Ovary (tissue), 3 donors: ENCODE data around the gene FITM2.

Source experiments
- EP300 ChIP-seq: sonication (generic); formaldehyde crosslinking; IDR thresholded peaks from one replicate; pipeline ENCODE4 v1.6.1; 2017; ENCODE audit warnings: antibody characterized with exemption
- TF ChIP-seq, protein P1 (sequence below), 3 donors: fragments of 450-650 bp in 2 of 3; fragments of 200-600 bp in 1 of 3; IDR thresholded peaks; one replicate each; pipeline versions ENCODE4 v1.5.1 to v1.8.0; 2016 to 2022; ENCODE audit warnings: antibody characterized with exemption in 3 of 3, mild to moderate bottlenecking in 1 of 3
- donor health status: DM: no; HTN: no; CAD: no.

DNA sequence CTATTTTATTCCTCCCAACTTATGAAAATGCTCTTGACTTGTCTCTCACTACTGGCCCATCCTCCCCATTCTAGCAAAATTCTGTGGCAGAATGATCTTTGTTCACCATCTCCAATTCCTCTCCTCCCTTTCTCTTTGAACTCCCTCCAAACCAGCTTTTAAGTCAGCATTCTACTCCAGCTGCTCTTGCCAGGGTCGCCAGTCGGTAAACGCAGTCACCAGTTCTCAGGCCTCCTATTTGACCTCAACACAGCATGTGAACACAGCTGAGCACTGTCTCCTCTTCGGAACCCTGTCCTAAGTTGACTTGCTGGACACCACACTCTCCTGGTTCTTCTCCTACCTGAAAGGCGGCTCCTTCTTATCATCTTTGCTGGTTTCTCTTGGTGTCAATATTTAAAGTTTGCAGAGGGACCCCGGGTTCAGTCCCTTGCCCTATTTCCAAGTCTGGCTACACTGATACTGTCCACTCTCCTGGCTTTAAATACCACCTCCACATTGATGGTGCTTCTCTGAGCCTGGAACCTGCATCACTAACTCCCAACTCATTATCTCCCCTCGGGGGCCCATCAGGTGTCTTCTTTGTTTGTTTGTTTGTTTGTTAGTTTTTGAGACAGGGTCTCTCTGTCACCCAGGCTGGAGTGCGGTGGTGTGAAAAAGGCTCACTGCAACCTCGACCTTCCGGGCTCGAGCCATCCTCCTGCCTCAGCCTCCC is 36.5 kb downstream of the FITM2 start:
- TF ChIP-seq, protein P1, sequence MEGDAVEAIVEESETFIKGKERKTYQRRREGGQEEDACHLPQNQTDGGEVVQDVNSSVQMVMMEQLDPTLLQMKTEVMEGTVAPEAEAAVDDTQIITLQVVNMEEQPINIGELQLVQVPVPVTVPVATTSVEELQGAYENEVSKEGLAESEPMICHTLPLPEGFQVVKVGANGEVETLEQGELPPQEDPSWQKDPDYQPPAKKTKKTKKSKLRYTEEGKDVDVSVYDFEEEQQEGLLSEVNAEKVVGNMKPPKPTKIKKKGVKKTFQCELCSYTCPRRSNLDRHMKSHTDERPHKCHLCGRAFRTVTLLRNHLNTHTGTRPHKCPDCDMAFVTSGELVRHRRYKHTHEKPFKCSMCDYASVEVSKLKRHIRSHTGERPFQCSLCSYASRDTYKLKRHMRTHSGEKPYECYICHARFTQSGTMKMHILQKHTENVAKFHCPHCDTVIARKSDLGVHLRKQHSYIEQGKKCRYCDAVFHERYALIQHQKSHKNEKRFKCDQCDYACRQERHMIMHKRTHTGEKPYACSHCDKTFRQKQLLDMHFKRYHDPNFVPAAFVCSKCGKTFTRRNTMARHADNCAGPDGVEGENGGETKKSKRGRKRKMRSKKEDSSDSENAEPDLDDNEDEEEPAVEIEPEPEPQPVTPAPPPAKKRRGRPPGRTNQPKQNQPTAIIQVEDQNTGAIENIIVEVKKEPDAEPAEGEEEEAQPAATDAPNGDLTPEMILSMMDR (IDR thresholded peaks at IDR 0.05) = no peak
- TF ChIP-seq EP300 = no peak
